Measurements from ENCODE around the gene MACROD2.
A peak's percentile ranks its signal among the peaks of the same experiment; 100 is the strongest.

- TF ChIP-seq, protein P1, sequence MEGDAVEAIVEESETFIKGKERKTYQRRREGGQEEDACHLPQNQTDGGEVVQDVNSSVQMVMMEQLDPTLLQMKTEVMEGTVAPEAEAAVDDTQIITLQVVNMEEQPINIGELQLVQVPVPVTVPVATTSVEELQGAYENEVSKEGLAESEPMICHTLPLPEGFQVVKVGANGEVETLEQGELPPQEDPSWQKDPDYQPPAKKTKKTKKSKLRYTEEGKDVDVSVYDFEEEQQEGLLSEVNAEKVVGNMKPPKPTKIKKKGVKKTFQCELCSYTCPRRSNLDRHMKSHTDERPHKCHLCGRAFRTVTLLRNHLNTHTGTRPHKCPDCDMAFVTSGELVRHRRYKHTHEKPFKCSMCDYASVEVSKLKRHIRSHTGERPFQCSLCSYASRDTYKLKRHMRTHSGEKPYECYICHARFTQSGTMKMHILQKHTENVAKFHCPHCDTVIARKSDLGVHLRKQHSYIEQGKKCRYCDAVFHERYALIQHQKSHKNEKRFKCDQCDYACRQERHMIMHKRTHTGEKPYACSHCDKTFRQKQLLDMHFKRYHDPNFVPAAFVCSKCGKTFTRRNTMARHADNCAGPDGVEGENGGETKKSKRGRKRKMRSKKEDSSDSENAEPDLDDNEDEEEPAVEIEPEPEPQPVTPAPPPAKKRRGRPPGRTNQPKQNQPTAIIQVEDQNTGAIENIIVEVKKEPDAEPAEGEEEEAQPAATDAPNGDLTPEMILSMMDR (IDR thresholded peaks at IDR 0.05; ENCODE audit: poor library complexity, severe bottlenecking) = no peak
- TF ChIP-seq TAF1 (IDR thresholded peaks at IDR 0.05; ENCODE audit: low read depth) (no peak), POLR2AphosphoS5 (IDR thresholded peaks at IDR 0.05) (peak; percentile 31), EP300 (conservative IDR thresholded peaks at IDR 0.05; ENCODE audit: poor library complexity, severe bottlenecking) (no peak), RAD21 (conservative IDR thresholded peaks at IDR 0.05) (no peak), EZH2 (IDR thresholded peaks at IDR 0.05; ENCODE audit: borderline replicate concordance, insufficient read depth, low read length, poor library complexity, severe bottlenecking) (no peak), MXI1 (conservative IDR thresholded peaks at IDR 0.05; ENCODE audit: poor library complexity, severe bottlenecking) (no peak)
- TF ChIP-seq, protein P2, sequence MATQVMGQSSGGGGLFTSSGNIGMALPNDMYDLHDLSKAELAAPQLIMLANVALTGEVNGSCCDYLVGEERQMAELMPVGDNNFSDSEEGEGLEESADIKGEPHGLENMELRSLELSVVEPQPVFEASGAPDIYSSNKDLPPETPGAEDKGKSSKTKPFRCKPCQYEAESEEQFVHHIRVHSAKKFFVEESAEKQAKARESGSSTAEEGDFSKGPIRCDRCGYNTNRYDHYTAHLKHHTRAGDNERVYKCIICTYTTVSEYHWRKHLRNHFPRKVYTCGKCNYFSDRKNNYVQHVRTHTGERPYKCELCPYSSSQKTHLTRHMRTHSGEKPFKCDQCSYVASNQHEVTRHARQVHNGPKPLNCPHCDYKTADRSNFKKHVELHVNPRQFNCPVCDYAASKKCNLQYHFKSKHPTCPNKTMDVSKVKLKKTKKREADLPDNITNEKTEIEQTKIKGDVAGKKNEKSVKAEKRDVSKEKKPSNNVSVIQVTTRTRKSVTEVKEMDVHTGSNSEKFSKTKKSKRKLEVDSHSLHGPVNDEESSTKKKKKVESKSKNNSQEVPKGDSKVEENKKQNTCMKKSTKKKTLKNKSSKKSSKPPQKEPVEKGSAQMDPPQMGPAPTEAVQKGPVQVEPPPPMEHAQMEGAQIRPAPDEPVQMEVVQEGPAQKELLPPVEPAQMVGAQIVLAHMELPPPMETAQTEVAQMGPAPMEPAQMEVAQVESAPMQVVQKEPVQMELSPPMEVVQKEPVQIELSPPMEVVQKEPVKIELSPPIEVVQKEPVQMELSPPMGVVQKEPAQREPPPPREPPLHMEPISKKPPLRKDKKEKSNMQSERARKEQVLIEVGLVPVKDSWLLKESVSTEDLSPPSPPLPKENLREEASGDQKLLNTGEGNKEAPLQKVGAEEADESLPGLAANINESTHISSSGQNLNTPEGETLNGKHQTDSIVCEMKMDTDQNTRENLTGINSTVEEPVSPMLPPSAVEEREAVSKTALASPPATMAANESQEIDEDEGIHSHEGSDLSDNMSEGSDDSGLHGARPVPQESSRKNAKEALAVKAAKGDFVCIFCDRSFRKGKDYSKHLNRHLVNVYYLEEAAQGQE (IDR thresholded peaks at IDR 0.05; ENCODE audit: borderline replicate concordance) = no peak
These were observed 1551.8 kb downstream of the MACROD2 start for GRCh38 chr20:15547119-15547518.
